HG03064 (cell line): ENCODE data around the gene ANKS3.

ENCODE experiments used
- ATAC-seq: cut with Tn5 transposase; IDR thresholded peaks from one replicate; pipeline ENCODE4 v1.9.1; 2021; ENCODE audit warnings: low read depth; ENCODE audit not compliant: unreplicated experiment

Gene ANKS3

GRCh38 chr16:4674926-4675530 lies 59.0 kb downstream of the ANKS3 start:
- no peak for ATAC-seq

DNA sequence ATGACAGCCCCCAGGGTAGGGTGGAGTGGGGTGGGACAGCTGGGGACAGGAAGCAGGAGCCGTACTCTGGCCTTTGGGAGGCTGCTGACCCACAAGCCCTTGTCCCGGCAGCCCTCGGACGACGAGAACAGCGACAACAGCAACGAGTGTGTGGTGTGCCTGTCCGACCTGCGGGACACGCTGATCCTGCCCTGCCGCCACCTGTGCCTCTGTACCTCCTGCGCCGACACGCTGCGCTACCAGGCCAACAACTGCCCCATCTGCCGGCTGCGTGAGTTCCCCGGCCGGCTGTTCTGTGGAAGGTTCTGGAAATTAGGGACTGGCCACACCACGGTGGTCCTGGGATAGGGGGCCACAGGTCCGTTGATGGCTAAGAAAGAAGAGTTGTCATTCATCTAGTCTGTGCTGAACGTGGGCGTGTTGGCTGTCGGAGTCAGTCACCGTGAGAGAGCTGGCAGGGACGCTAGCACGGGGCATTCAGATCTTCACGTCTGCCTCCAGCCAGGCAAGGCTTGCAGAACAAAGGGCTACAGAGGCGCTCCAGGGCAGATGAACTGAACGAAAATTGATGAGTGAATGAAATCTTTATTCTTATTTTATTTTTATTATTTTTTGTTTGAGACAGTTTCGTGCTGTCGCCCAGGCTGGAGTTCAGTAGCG lies 60.6 kb downstream of the ANKS3 start:
- no peak for ATAC-seq

GRCh38 chr16:4668313-4668960 lies 65.6 kb downstream of the ANKS3 start:
- ATAC-seq = no peak

DNA sequence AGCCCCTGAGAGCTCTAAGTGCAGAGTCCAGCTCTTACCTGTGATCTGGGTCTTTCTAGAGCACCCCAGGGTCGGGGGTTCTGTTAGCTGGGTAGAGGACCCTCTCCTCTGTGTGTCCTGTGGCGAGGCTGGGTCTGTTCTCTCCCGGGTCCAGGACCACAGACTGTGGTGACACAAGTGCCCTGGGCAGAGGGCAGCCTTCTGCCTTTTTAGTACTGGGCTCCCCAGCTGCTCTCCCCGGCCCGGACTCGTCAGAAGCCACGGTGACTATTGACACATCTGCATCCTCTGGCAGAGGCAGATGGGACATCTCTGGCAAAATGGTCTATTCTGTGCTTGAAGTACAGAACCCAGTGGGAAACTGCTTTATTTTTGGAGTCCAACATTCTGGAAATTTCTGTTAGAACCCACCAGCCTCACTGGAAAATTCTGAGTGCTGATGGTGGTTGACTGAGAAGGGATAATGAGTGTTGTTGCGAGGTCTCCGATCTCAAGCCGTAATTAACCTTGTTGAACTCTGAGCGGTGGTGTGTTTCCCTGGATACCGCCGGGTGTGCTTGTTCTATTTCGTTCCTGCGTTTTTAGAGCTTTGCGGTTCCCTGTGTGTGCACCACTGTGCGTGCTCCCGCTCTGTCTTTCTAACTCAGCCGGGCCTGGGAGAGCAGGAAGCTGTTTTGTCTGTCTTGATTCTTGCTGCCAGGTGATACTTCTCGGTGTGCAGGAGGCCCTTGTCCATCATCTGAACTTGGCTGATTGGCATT lies 66.7 kb downstream of the ANKS3 start:
- ATAC-seq = no peak

DNA sequence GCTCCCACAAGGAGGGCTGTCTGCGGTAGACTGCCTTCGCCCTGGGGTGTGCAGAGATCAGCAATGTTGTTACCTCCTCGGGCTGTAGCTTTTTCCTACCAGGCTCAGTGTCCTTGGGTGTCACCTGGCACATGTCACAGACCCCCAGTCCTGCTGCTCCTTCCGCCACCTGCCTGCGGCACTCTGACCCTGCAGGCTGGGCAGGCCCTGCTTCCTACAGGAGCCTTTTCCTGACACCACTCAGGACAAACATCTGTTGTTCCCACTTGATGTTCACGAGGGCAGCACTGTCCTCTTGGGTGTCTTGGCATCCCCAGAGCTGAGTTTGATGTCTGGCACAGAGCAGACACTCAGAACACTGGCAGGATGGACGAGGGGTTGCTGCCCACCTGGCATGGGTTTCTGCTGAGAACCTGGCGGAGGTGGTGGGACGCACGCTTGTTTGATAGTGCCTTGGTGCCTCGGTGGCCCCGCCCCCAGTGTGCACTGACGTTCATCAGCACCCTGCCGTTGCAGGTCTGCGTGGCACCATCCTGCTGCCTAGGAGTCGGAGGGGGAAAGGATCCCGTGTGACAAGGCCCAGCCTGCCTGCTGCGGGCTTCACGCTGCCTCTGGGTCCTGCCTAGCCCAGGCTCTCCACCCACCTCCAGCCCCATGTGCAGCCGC lies 67.4 kb downstream of the ANKS3 start:
- ATAC-seq = no peak

DNA sequence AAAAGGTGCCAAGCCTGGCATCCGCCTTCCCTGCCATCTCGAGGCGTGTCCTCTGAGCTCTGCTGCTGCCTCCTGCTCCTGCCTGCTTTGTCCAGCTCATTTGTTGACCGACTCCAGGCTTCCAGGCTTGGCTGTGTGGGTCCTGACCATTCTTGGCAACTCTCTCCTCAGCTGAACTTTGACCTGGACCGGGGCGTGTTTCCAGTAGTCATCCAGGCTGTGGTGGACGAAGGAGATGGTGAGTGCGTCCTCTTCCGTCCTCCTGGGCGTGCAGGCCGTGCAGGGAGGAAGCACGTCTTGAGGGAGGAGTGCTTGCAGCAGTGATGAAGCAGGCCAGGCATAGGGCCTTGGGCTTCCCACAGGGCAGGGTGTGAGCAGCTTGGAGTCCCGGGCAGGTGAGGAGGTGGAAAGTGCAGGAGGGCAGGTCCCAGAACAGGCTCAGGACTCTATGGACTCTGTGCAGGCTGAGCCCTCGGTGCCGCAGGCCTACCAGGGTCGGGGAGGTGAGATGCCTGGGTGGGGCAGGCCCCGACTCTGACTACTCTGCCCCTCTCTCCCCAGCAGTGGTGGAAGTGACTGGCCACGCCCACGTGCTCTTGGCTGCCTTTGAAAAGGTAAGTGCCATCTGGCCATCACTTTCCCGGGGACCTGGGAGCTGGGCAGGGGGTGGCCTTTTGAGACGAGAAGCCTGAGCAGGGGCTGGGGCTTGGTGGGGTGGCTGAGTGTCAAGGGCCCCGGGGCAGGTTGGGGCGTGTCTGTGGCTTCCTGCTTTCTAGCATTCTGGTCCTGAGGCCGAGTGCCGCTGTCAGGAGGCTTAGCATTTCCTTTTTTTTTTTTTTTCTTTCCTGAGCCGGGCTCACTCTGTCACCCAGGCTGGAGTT lies 69.3 kb downstream of the ANKS3 start:
- no peak for ATAC-seq

DNA sequence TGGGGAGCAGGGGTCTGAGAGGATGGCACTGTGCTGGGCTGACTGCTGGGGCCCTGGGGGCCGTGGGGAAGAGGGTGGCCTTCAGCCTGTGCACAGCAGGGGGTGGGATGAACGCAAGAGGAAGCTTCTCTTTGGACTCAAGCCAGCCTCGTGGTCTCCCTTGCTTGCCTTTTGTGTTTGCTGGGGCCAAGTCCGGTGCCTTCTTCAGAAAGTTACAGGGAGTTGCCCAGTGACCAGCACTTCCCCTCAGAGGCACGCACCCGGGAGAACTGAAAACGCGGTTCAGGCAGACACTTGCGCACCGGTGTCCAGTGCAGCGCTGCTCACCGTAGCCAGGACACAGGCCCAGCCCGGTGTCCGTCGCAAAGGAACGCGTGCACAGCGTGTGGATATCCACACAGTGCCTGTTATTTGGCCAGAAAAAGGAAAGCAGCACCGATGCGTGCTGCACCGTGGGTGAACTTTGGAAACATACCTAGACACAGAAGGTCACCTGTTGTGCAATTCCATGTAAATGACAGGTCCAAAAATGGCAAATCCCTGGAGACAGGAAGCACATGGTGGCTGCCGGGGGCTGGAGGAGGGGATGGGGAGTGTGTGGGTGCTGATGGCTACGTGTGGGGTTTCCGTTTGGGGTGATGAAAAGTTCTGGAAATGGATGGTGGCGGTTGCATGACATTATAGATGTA lies 70.2 kb downstream of the ANKS3 start:
- no peak for ATAC-seq

GRCh38 chr16:4663465-4663776 lies 70.7 kb downstream of the ANKS3 start:
- ATAC-seq = no peak

DNA sequence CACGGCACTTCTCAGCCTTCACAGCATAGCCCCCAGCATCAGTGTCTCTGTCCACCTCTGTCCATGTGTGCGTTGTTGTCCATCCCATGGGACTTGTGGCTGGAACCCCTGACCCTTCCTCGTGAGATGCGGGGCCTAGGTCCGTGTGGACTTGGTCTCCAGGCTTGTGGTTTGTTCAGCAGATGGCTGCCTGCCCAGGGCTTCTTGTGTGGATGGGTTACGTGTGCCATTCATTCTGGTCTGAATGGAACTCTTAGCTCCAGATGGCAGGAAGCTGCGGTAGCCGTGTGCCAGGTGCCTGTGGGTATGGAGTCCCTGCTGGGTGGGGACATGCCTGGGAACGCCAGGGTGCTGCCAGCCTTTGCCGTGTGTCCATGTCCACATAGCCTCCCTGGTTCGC lies 72.4 kb downstream of the ANKS3 start:
- ATAC-seq = no peak

GRCh38 chr16:4660454-4661007 lies 73.5 kb downstream of the ANKS3 start:
- ATAC-seq = no peak

DNA sequence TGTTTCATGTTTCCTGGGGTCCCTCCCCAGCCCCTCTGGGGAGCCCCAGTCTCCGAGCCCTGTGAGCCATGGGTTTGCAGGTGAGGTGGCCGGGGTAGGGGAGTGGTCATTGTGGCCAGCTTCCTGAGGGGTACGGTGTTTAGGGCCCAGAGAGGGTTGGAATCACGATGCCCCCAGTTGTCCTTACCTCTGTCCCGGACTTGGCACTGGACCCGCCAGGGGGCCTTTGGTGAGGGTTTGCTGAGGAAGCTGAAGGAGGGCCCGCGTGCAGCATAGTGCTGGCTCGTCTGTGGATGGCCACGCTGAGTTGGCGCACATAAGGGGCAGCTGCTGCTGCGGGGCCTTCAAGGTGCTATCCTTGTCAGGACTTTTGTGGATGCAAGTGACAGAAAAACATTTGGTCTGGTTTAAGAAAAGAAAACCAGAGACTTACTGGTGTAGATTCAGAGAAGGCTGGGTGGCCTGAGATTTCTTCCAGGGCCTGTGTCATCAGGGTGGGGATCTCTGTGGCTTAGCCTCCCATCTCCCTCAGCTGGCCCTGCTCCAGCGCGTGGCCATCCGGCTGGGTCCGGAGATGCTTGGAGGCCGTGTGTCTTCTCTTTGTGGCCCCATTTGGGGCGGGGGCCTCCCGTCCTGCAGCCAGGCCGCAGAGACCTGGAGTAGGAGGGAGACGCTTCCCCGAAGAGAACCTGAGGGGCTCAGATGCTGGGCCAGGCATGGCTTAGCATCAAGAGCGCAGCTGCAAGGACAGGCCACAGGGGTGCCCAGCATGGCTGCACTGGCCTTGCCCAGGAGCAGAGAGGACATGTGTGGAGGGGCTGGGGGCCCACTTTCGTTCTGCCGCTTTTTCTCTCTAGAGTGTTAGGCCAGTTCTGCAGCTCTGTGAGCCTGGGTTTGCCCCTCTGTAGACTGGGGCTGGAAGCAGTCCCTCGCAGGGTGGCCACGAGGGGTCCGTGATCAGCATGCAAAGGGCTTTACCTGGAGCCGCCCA lies 74.4 kb downstream of the ANKS3 start:
- ATAC-seq = no peak

GRCh38 chr16:4656695-4657686 lies 77.1 kb downstream of the ANKS3 start:
- ATAC-seq = no peak

DNA sequence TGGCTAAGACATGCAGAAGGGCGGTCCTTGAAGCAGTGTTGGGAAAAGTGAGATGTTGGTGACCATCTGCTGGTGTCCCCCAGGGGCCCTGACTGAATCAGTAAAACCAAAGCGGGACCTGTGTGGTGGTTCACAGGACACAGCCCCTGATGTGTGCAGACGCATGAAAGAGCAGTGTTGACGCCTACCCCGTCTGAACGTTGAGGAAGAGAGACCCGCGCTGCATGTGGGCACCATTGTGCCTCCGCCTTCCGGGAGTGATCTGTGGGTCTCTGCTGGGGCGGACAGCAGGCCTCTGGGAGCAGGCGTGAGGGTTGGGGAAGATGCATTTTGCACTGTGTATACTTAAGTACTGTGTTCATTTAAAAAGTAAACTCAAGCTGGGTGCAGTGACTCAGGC lies 77.8 kb downstream of the ANKS3 start:
- no peak for ATAC-seq

DNA sequence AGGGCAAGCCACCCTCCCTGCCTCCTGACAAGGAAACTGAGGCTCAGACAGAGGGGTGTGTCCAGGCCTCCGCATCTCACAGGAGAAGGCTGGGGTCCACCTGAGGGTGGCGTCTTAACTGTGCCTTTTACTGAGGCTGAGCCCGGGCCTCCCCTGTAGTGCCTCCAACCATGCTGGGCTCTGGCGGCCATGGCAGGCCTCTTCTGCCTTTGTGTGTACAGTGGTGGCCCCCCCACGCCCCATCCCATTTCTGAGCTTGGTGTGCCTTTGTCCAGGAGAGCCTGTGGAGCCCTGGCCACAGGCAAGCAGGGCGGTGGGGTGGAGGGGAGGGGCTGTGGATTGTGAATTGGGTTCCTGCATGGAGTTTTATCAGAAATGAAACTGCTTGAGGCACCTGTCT lies 78.3 kb downstream of the ANKS3 start:
- no peak for ATAC-seq

- no peak for ATAC-seq
Measured at GRCh38 chr16:4654964-4655590, 79.0 kb downstream of the ANKS3 start.
